Activated T-cell treated with anti-CD3 and anti-CD28 coated beads for 4 hours (primary cell): ENCODE measurements around the gene KIAA1958.

Experiments used
- DNase-seq: peaks from one replicate; pipeline ENCODE4 v3.0.0-alpha.2; 2020

KIAA1958 gene

DNA sequence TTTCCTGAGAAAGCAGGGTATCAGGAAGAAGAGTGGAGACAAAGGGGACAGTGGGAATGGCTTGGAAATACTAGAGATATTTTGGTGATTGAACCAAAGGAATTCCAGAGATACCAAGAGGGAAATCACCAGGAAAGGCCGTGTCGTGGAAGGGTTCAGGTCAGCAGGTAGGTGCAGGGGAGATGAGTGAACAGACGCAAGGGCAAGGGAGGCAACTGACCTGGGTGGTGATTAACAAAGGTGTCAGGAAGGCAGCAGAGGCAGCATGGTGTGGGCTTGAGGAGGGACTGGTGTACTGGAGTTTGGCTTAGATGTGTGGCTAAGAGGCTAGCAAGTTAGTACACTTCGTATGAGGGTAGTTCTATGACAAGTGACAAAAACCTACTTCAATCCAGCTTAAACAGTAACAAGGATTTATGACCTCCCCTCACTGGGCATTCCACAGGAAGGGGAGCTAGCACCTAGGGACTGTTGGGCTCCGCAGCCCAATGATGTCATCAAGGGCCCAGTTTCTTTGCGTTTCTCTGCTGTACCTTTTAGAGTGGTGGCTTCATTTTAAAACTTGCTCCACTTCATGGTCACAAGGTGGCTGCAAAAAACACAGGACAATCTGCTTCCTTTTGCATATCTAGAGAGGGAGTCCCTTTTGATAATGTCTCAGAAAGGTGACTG lies 194.2 kb downstream of the KIAA1958 start:
- DNase-seq: no peak

DNA sequence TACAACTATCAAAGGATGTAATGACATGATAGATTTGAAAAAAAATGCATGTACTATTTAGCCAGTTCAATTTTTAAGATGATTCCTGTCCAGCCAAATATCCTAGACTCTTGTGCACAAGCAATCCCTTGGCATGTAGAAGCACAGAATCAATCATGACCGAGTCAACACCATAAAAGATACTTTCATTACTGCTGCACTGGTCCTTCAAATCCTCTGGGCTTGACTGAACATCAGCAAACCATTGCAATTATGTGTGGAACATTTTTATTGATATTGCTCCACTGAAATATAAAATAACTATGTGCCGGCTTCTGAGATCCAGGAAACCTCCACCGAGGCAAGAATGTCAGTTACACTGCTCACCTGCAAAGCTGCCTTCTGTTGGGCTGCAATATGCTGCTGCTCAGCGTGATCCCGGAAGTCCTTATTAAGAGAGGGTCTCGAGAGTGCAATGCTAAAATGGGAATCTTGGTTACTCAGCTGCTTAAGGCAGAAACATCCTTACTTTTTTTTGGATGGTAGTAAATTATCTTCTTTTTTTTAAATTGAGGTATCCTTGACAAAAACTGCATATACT lies 202.6 kb downstream of the KIAA1958 start:
- DNase-seq: no peak

DNA sequence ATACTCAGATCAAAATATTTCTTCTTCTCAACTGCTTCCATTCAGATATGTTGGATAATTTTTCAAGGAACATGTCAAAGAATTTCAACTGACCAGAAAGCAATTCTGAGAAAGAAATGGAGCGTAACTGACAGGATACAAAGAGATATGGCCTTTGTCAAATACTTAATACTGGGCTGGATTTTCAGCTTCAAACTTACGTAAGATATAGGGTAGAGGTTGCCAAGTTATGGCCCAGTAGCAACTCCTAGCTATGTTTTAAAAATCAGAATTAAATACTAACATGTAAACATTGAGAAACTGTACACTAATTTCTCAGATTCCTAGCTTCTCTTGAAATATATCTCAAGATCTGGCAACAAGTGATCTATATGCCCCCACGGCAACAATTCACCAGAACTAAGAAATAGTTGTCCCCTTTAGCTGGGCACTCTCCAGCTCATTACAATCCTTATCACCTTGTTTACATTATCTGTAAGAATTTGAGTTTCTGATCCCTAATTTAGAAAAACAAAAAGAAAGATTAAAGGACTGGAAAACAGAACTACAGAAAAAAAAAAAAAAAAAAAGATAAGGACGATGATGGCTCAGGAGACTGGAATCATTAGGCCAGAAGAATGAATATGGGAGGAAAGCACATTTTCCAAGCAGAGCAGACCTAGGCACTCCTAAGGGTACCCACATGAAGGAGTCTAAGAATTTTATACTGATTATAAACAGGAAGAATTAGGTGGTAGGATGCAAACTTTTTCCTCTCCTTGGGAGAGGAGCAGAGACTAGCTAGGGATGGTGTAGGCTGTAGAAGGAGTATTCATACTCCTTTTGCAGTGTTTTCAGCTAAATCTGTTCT lies 208.3 kb downstream of the KIAA1958 start:
- DNase-seq: no peak

DNA sequence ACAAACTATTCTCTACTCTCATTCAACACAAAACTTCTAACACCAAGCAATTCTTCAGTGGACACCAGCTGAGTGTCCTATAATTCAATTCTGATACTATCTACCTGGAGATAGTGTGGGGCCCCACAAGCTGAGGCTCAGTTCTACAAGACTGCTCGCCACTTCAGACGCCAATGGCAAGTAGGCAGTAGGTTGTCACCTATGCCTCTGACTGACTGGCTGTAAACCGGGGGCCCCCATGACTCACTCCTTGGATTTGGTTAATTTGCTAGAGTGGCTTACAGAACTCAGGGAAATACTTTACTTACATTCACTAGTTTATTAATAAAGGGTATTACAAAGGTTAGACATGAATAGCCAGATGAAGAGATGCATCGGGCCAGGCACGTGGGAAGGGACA lies 209.8 kb downstream of the KIAA1958 start:
- no peak for DNase-seq

GRCh38 chr9:112699230-112699629 lies 212.6 kb downstream of the KIAA1958 start:
- no peak for DNase-seq

GRCh38 chr9:112700085-112700484 lies 213.5 kb downstream of the KIAA1958 start:
- DNase-seq: no peak

DNA sequence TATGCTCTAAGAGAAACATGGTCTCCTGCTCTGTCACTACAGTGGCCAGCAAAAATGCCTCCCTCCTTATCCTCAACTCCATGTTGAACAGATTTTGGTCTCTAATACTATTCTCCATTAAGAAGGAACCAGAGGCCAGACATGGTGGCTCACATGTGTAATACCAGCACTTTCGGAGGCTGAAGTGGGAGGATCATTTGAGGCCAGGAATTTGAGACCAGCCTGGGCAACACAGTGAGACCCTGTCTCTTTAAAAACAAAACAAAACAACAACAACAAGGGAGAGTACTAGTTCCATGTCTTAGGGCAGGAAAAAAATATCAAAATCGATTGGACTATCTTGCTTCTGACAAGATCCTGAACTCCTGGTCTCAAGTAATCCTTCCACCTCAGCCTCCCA lies 216.7 kb downstream of the KIAA1958 start:
- DNase-seq: no peak

DNA sequence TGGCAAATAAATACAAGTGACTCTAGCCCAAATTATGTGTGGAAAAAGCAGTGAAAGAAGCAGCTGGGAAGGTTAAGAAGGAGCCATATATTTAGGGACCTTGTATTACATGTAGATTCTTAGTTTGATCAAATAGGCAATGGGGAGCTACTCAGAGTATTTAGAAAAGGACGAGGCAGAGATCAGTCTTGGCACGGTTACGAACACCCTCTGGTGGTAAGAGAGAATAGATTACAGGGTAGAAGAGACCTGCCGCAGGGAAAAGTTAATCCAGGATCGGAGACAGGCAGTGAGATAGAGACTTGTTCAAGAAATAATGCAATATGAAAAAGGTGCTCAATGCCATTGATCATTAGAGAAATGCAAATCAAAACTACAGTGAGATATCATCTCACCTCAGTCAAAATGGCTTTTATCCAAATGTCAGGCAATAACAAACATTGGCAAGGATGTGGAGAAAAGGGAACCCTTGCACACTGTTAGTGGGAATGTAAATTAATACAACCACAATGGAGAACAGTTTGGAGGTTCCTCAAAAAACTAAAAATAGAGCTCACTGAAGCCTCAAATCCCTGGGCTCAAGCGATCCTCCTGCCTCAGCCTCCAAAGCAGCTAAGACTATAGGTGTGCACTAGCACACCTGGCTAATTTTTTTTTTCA lies 219.3 kb downstream of the KIAA1958 start:
- DNase-seq: no peak

DNA sequence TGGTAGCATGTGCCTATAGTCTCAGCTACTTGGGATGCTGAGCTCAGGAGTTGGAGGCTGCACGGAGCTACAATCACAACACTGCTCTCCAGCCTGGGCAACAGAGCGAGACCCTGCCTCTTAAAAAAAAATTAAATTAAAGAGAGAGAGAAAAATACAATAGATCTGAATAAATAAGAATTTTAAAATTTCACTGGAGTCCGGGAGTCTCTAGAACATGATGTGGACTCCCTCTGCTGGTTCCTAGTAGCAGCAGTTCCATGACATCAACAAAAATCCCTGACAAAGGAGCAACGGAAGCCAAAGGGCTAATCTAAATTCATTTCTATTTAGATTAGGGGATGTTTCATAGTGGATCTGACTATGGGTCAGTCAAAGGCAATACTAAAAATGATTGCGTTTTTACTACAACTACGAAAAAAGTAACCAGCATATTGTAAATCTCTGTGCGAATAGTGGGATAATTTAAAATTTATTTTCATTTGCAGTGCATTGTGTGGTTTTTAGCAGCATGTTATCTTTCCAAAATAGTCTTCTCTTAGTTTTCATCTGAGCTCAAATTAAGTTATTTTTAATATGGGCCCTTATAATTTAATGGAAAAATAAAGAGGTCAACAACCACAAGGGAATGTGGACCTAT lies 224.5 kb downstream of the KIAA1958 start:
- DNase-seq: no peak

- no peak for DNase-seq
Observed at GRCh38 chr9:112712678-112713077, 226.1 kb downstream of the KIAA1958 start.

- DNase-seq: peak; percentile 95
Observed at GRCh38 chr9:112717661-112718331, 231.2 kb downstream of the KIAA1958 start, which contains the start of gene INIP. TSS of gene INIP (minus strand) at chr9:112718117. CDS start at chr9:112716485, 1,632 bp downstream.
